Breast epithelium (tissue), 3 donors: ENCODE measurements around the gene TCF23.

Experiments used
- POLR2A ChIP-seq: fragments of 450-650 bp; IDR thresholded peaks from one replicate; pipeline ENCODE4 v1.6.1; 2016; ENCODE audit warnings: antibody characterized with exemption, mild to moderate bottlenecking, moderate library complexity
- TF ChIP-seq, protein P1 (sequence below), 3 donors: fragments of 450-650 bp; IDR thresholded peaks; one replicate each; pipeline ENCODE4 v1.5.1; 2016 to 2017; ENCODE audit warnings: antibody characterized with exemption in 3 of 3, mild to moderate bottlenecking in 3 of 3, moderate library complexity in 3 of 3

- TF ChIP-seq, protein P1, sequence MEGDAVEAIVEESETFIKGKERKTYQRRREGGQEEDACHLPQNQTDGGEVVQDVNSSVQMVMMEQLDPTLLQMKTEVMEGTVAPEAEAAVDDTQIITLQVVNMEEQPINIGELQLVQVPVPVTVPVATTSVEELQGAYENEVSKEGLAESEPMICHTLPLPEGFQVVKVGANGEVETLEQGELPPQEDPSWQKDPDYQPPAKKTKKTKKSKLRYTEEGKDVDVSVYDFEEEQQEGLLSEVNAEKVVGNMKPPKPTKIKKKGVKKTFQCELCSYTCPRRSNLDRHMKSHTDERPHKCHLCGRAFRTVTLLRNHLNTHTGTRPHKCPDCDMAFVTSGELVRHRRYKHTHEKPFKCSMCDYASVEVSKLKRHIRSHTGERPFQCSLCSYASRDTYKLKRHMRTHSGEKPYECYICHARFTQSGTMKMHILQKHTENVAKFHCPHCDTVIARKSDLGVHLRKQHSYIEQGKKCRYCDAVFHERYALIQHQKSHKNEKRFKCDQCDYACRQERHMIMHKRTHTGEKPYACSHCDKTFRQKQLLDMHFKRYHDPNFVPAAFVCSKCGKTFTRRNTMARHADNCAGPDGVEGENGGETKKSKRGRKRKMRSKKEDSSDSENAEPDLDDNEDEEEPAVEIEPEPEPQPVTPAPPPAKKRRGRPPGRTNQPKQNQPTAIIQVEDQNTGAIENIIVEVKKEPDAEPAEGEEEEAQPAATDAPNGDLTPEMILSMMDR (IDR thresholded peaks at IDR 0.05): no peak
- TF ChIP-seq POLR2A: no peak
These were observed 33.3 kb upstream of the TCF23 start for GRCh38 chr2:27115519-27115918.
